SW 1271 (cell line): Measurements from ENCODE around the gene VIPR2.
"Not testable (repeated sequence)": the region's sequence is repeated elsewhere in the genome, so short reads cannot be mapped to it uniquely, and the experiment has no call there.

ENCODE experiments used
- DNase-seq, 2 experiments: peaks; one replicate each; lab custom pipeline; 2025; lab: John Stamatoyannopoulos, UW

VIPR2 gene

GRCh38 chr7:159144758-159145489, at the start of gene VIPR2:
TSS of gene VIPR2 (minus strand) at chr7:159144867. CDS start at chr7:159144771, 96 bp downstream.
- DNase-seq, result no peak

- no peak for DNase-seq
Observed at GRCh38 chr7:159193543-159194090, 49.0 kb upstream of the VIPR2 start.

GRCh38 chr7:159192725-159193453, 48.2 kb upstream of the VIPR2 start:
- no peak for DNase-seq

- no peak for DNase-seq
Observed at GRCh38 chr7:159192013-159192412, 47.3 kb upstream of the VIPR2 start.

GRCh38 chr7:159191236-159191635, 46.6 kb upstream of the VIPR2 start:
- no peak for DNase-seq

GRCh38 chr7:159188011-159188410, 43.3 kb upstream of the VIPR2 start:
- no peak for DNase-seq

GRCh38 chr7:159179241-159179640, 34.6 kb upstream of the VIPR2 start:
- DNase-seq, result no peak

- DNase-seq, result no peak
Observed at GRCh38 chr7:159177284-159177953, 32.8 kb upstream of the VIPR2 start.

- DNase-seq, result no peak
Observed at GRCh38 chr7:159175792-159176191, 31.1 kb upstream of the VIPR2 start.

GRCh38 chr7:159175100-159175499, 30.4 kb upstream of the VIPR2 start:
- not testable (repeated sequence) for DNase-seq

- DNase-seq, result no peak
Observed at GRCh38 chr7:159172400-159172799, 27.7 kb upstream of the VIPR2 start.

- no peak for DNase-seq
Observed at GRCh38 chr7:159169391-159169790, 24.7 kb upstream of the VIPR2 start.

GRCh38 chr7:159167139-159167538, 22.5 kb upstream of the VIPR2 start:
- DNase-seq, result no peak

GRCh38 chr7:159166530-159166929, 21.9 kb upstream of the VIPR2 start:
- DNase-seq, result no peak

GRCh38 chr7:159165352-159165751, 20.7 kb upstream of the VIPR2 start:
- DNase-seq, result no peak

- DNase-seq, result not testable (repeated sequence)
Observed at GRCh38 chr7:159163703-159164301, 19.1 kb upstream of the VIPR2 start.

GRCh38 chr7:159162050-159162626, 17.5 kb upstream of the VIPR2 start:
- not testable (repeated sequence) for DNase-seq

- DNase-seq, result no peak
Observed at GRCh38 chr7:159160450-159160849, 15.8 kb upstream of the VIPR2 start.

- DNase-seq, result no peak
Observed at GRCh38 chr7:159159731-159160130, 15.1 kb upstream of the VIPR2 start.

GRCh38 chr7:159158888-159159405, 14.3 kb upstream of the VIPR2 start:
- no peak for DNase-seq

- no peak for DNase-seq
Observed at GRCh38 chr7:159158125-159158887, 13.6 kb upstream of the VIPR2 start.
